HCT116 (cell line): Measurements from ENCODE around the gene PDE4D.

Experiments
- CEBPB ChIP-seq: IDR thresholded peaks from 2 replicates; pipeline ENCODE4 v1.6.1; 2012; ENCODE audit warnings: low read depth
- CTCF ChIP-seq, 3 experiments: fragments of 200-600 bp in 1 of 3; sonication (generic) in 1 of 3; IDR thresholded peaks in 2 of 3; conservative IDR thresholded peaks in 1 of 3; 2 replicates each; pipeline ENCODE4 v1.5.1; 2012 to 2017; ENCODE audit warnings: low read depth in 2 of 3, low read length in 2 of 3, antibody characterized with exemption in 1 of 3, borderline replicate concordance in 1 of 3, control low read depth in 1 of 3, mild to moderate bottlenecking in 1 of 3, mixed read lengths in 1 of 3, mixed run types in 1 of 3, moderate library complexity in 1 of 3; ENCODE audit not compliant: insufficient read depth in 1 of 3
- EGR1 ChIP-seq: IDR thresholded peaks from 2 replicates; pipeline ENCODE4 v1.6.1; 2012; ENCODE audit warnings: low read depth
- EZH2 ChIP-seq: fragments of 200-600 bp; sonication (generic); IDR thresholded peaks from 2 replicates; pipeline ENCODE4 v1.6.1; 2017; ENCODE audit warnings: antibody characterized with exemption, mixed run types
- POLR2A ChIP-seq: IDR thresholded peaks from 2 replicates; pipeline ENCODE4 v1.7.0; 2011; ENCODE audit warnings: borderline replicate concordance; ENCODE audit not compliant: insufficient read depth, insufficient read length; ENCODE audit errors: extremely low read depth
- POLR2AphosphoS5 ChIP-seq: IDR thresholded peaks from 2 replicates; pipeline ENCODE4 v1.6.1; 2011; ENCODE audit warnings: mild to moderate bottlenecking, low read depth, low read length, moderate library complexity
- RAD21 ChIP-seq: IDR thresholded peaks from 2 replicates; pipeline ENCODE4 v1.6.1; 2012; ENCODE audit warnings: low read depth, mild to moderate bottlenecking
- REST ChIP-seq: IDR thresholded peaks from 2 replicates; pipeline ENCODE4 v1.6.1; 2012; ENCODE audit warnings: low read depth
- SP1 ChIP-seq: IDR thresholded peaks from 2 replicates; pipeline ENCODE4 v1.6.1; 2012; ENCODE audit warnings: low read depth
- YY1 ChIP-seq: IDR thresholded peaks from 2 replicates; pipeline ENCODE4 v1.6.1; 2011; ENCODE audit warnings: low read length, low read depth, moderate library complexity, mild to moderate bottlenecking; ENCODE audit not compliant: insufficient replicate concordance; ENCODE audit errors: extremely low read depth
- TF ChIP-seq, protein P1 (sequence below): IDR thresholded peaks from 2 replicates; pipeline ENCODE4 v1.6.1; 2011; ENCODE audit warnings: mild to moderate bottlenecking, low read length, moderate library complexity; ENCODE audit not compliant: insufficient replicate concordance; ENCODE audit errors: extremely low read depth
- TF ChIP-seq, protein P2 (sequence below): IDR thresholded peaks from 2 replicates; pipeline ENCODE4 v1.6.1; 2012

DNA sequence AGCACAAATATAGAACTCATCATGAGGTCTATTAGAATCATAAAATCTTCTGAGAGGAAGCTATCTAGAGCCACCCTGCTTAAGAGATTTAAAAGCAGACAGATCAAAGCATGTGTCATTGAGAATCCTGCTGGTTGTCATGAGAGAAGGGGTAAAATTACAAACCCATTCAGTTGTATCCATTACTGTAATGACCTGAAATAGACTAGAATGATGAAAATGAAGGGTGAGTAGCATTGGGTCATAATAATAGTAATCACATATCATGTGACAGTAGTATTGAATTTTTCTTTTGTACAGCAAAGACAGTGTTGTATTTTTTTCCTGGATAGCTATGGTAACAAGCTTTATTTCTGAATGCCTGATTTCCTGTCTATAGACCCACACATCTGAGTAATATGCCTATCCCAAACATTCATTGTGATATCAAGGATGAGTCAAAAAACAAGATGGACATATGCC lies 149.0 kb downstream of the PDE4D start:
- TF ChIP-seq CTCF (IDR thresholded peaks at IDR 0.05 in 2 of 3, conservative IDR thresholded peaks at IDR 0.05 in 1 of 3; ENCODE audit: borderline replicate concordance in 1 of 3, insufficient read depth in 1 of 3, low read depth in 2 of 3, low read length in 2 of 3) (no peak), POLR2AphosphoS5 (no peak), REST (no peak), EZH2 (no peak), SP1 (no peak), RAD21 (no peak), CEBPB (no peak), POLR2A (no peak), EGR1 (no peak), YY1 (no peak)
- TF ChIP-seq, protein P1, sequence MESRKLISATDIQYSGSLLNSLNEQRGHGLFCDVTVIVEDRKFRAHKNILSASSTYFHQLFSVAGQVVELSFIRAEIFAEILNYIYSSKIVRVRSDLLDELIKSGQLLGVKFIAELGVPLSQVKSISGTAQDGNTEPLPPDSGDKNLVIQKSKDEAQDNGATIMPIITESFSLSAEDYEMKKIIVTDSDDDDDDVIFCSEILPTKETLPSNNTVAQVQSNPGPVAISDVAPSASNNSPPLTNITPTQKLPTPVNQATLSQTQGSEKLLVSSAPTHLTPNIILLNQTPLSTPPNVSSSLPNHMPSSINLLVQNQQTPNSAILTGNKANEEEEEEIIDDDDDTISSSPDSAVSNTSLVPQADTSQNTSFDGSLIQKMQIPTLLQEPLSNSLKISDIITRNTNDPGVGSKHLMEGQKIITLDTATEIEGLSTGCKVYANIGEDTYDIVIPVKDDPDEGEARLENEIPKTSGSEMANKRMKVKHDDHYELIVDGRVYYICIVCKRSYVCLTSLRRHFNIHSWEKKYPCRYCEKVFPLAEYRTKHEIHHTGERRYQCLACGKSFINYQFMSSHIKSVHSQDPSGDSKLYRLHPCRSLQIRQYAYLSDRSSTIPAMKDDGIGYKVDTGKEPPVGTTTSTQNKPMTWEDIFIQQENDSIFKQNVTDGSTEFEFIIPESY, result no peak
- TF ChIP-seq, protein P2, sequence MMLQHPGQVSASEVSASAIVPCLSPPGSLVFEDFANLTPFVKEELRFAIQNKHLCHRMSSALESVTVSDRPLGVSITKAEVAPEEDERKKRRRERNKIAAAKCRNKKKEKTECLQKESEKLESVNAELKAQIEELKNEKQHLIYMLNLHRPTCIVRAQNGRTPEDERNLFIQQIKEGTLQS, result no peak
